HEK293 (cell line): ENCODE measurements around the gene SLC29A1.

Source experiments
- BCL6B ChIP-seq: fragments of 450-650 bp; formaldehyde crosslinking; IDR thresholded peaks from 2 replicates; pipeline ENCODE4 v1.5.1; 2017; ENCODE audit warnings: missing biosample characterization, missing genetic modification characterization
- CTCF ChIP-seq: fragments of 450-650 bp; formaldehyde crosslinking; IDR thresholded peaks from 2 replicates; pipeline ENCODE4 v1.5.1; 2016; ENCODE audit warnings: missing biosample characterization, missing genetic modification characterization
- ZBTB11 ChIP-seq: fragments of 450-650 bp; formaldehyde crosslinking; conservative IDR thresholded peaks from 2 replicates; pipeline ENCODE4 v1.5.1; 2016; ENCODE audit warnings: low read depth, missing biosample characterization, missing genetic modification characterization
- ZBTB44 ChIP-seq: fragments of 450-650 bp; IDR thresholded peaks from 2 replicates; pipeline ENCODE4 v1.5.1; 2018; ENCODE audit warnings: missing biosample characterization, mild to moderate bottlenecking, missing genetic modification characterization
- ZNF394 ChIP-seq: fragments of 450-650 bp; formaldehyde crosslinking; IDR thresholded peaks from 2 replicates; pipeline ENCODE4 v1.5.1; 2016; ENCODE audit warnings: missing biosample characterization, missing genetic modification characterization, mild to moderate bottlenecking, moderate library complexity, borderline replicate concordance
- ZNF518A ChIP-seq: fragments of 450-650 bp; formaldehyde crosslinking; conservative IDR thresholded peaks from 2 replicates; pipeline ENCODE4 v1.5.1; 2016; ENCODE audit warnings: low read depth, missing biosample characterization, missing genetic modification characterization
- ZNF701 ChIP-seq: fragments of 450-650 bp; formaldehyde crosslinking; IDR thresholded peaks from 2 replicates; pipeline ENCODE4 v1.5.1; 2016; ENCODE audit warnings: missing biosample characterization, missing genetic modification characterization

GRCh38 chr6:44277763-44278162 is 54.4 kb downstream of the SLC29A1 start:
- TF ChIP-seq BCL6B (tag by site-specific recombination), result no peak
- no peak for TF ChIP-seq ZNF394 (tag by site-specific recombination)
- no peak for TF ChIP-seq CTCF (tag by site-specific recombination)
- TF ChIP-seq ZNF518A (tag by site-specific recombination), result no peak
- no peak for TF ChIP-seq ZNF701 (tag by site-specific recombination)
- no peak for TF ChIP-seq ZBTB44 (tag by site-specific recombination)
- TF ChIP-seq ZBTB11, result no peak
